CD4-positive, alpha-beta T cell (primary cell): Measurements from ENCODE around the gene HDLBP. TPM values are rescaled to one million over a fixed set of nuclear protein-coding genes. Genes with fewer than 3 reads are reported as not detected.

Experiments used
- ATAC-seq: fragments of 200-7000 bp; cut with Tn5 transposase; one replicate; pipeline ENCODE4 v1.10.0; 2022; ENCODE audit warnings: mild to moderate bottlenecking; ENCODE audit not compliant: poor library complexity
- CTCF ChIA-PET: fragments of 350-600 bp; sonication (Branson Sonifier 250); formaldehyde crosslinking; loops from one replicate; lab custom pipeline; 2021; ENCODE audit warnings: antibody characterized with exemption, inconsistent platforms; lab: Charles Lee
- POLR2A ChIA-PET: fragments of 350-600 bp; sonication (Branson Sonifier 250); formaldehyde crosslinking; loops from one replicate; lab custom pipeline; 2021; ENCODE audit warnings: antibody characterized with exemption, inconsistent platforms; lab: Charles Lee
- DNase-seq, 14 experiments: peaks; one replicate each; pipeline ENCODE4 v3.0.0-alpha.2; 2013 to 2020; ENCODE audit warnings: mixed read lengths in 2 of 14
- H3K27ac ChIP-seq, 2 donors: one replicate each; pipeline versions ENCODE4 v1.5.1 to v1.7.0; 2013; ENCODE audit warnings: low read length in 2 of 2, low read depth in 1 of 2, mild to moderate bottlenecking in 1 of 2
- H3K27me3 ChIP-seq, 2 experiments: 1 replicate in 1 of 2; 2 replicates in 1 of 2; pipeline versions ENCODE4 v1.6.1 to v1.7.0; 2013; ENCODE audit warnings: low read length in 2 of 2, control low read depth in 1 of 2, mild to moderate bottlenecking in 1 of 2, moderate library complexity in 1 of 2; ENCODE audit not compliant: insufficient read depth in 2 of 2, control insufficient read depth in 1 of 2
- H3K36me3 ChIP-seq: one replicate; pipeline ENCODE4 v1.6.1; 2013; ENCODE audit warnings: low read length, control low read depth; ENCODE audit not compliant: insufficient read depth
- H3K4me1 ChIP-seq: one replicate; pipeline ENCODE4 v1.6.1; 2013; ENCODE audit warnings: low read length, control low read depth; ENCODE audit not compliant: insufficient read depth
- H3K4me3 ChIP-seq: one replicate; pipeline ENCODE4 v1.5.1; 2013; ENCODE audit warnings: mild to moderate bottlenecking, low read length, moderate library complexity
- H3K9me3 ChIP-seq, 2 experiments: 1 replicate in 1 of 2; 2 replicates in 1 of 2; pipeline versions ENCODE4 v1.6.1 to v1.7.0; 2013; ENCODE audit warnings: low read length in 2 of 2, mild to moderate bottlenecking in 2 of 2, control low read depth in 1 of 2, moderate library complexity in 1 of 2; ENCODE audit not compliant: control insufficient read depth in 1 of 2, insufficient read depth in 1 of 2
- H3K27ac Mint-ChIP-seq: one replicate; pipeline ENCODE4 v1.8.0; 2020; ENCODE audit warnings: mixed read lengths
- H3K27me3 Mint-ChIP-seq: one replicate; pipeline ENCODE4 v1.8.0; 2021; ENCODE audit warnings: mixed read lengths
- H3K36me3 Mint-ChIP-seq: one replicate; pipeline ENCODE4 v1.8.0; 2021; ENCODE audit warnings: low read depth, mixed read lengths
- H3K4me1 Mint-ChIP-seq: one replicate; pipeline ENCODE4 v1.8.0; 2021; ENCODE audit warnings: low read depth, mixed read lengths
- H3K4me3 Mint-ChIP-seq: one replicate; pipeline ENCODE4 v1.8.0; 2020; ENCODE audit warnings: mild to moderate bottlenecking, mixed read lengths
- H3K9me3 Mint-ChIP-seq: one replicate; pipeline ENCODE4 v1.8.0; 2020; ENCODE audit warnings: mixed read lengths
- CTCF ChIP-seq: fragments of 200-600 bp; IDR thresholded peaks from one replicate; pipeline ENCODE4 v1.8.0; 2022; ENCODE audit warnings: antibody characterized with exemption, mild to moderate bottlenecking
- intact Hi-C, 2 experiments: fragments of 100-400 bp; cut with DNase I in 1 of 2; cut with micrococcal nuclease in 1 of 2; formaldehyde crosslinking; loops; one replicate each; pipeline versions ENCODE4 v1.15.1 to v1.9.0; 2023 to 2025; cut with DNase I, micrococcal nuclease
- polyA plus RNA-seq, 2 donors: library from polyadenylated mRNA; unstranded; fragments of 120-200 nt; gene quantifications; one replicate each; pipeline ENCODE4 v1.2.1, GENCODE V29; 2013
- total RNA-seq, 174 experiments: library from RNA in 2 of 174; stranded (reverse) in 2 of 174; gene quantifications; one replicate each; pipeline ENCODE4 v1.2.3 and lab custom pipeline; 2021 to 2026

The HDLBP gene
- total RNA-seq: 10 to 100 TPM; 82.0 to 97.9 TPM
- 75.8 TPM for polyA plus RNA-seq (2013, experiment 1 of 2)
- polyA plus RNA-seq (2013, experiment 2 of 2): 96.0 TPM
- 147 to 595 (median 298) reads per million in 172 experiments for total RNA-seq (lab: John Stamatoyannopoulos, UW)

- Mint-ChIP-seq H3K36me3 (peaks cover 30% of the 10 kb centered on the region), H3K4me1 (peaks cover 83% of the 10 kb centered on the region), H3K4me3 (peak within 1 kb of the TSS; percentile 98), H3K27me3 (no peaks in the 10 kb centered on the region), H3K9me3 (no peaks in the 10 kb centered on the region), H3K27ac (peak within 1 kb of the TSS; percentile 97)
- peak; percentile 100 for DNase-seq
- H3K36me3 ChIP-seq: peaks cover 6% of the 10 kb centered on the region
- peak within 1 kb of the TSS; percentile 88 for H3K4me3 ChIP-seq
- peak; percentile 33 for TF ChIP-seq CTCF
- H3K27me3 ChIP-seq: no peaks in the 10 kb centered on the region
- intact Hi-C loops: loop anchor here (1.0 to 10.0 kb wide), 10 partner anchors 14 to 750 kb away; partner anchors contain the start of genes STK25 (in 2 of the 2), ATG4B (in 1 of the 2), DUSP28 (in 1 of the 2) and FARP2 (in 1 of the 2)
- peaks cover 58% of the 10 kb centered on the region for H3K4me1 ChIP-seq
- no peaks in the 10 kb centered on the region for H3K9me3 ChIP-seq
- H3K27ac ChIP-seq: peak within 1 kb of the TSS; percentile 96 to 98
- POLR2A ChIA-PET: interaction anchor here (0.6 to 3.6 kb wide), 26 partner anchors 9 to 754 kb away, joined by 3 to 31 read pairs (median 6); partner anchors contain the start of genes ATG4B, CAPN10, D2HGDH and DTYMK
- peak; percentile 71 for ATAC-seq
- CTCF ChIA-PET: interaction anchor here (0.8 to 1.3 kb wide), 2 partner anchors 14 to 20 kb away, joined by 3 read pairs; no protein-coding TSS in a partner anchor
These were observed at the start of gene HDLBP for GRCh38 chr2:241315093-241315878. HDLBP (minus strand) TSS chr2:241315672; CDS start chr2:241266869, 48,803 bp downstream.

GRCh38 chr2:241364781-241365180 lies 49.3 kb upstream of the HDLBP start:
- no peaks in the 10 kb centered on the region for H3K9me3 Mint-ChIP-seq
- no peaks in the 10 kb centered on the region for H3K36me3 Mint-ChIP-seq
- no peak overlapping the region for H3K4me3 Mint-ChIP-seq
- TF ChIP-seq CTCF: no peak
- ATAC-seq (no peak), DNase-seq (no peak)
- H3K27ac ChIP-seq: no peak overlapping the region
- intact Hi-C loops: no loop called here
- CTCF ChIA-PET: no interaction called here
- H3K27me3 Mint-ChIP-seq: no peaks in the 10 kb centered on the region
- no peak overlapping the region for H3K4me3 ChIP-seq
- no peak overlapping the region for H3K27ac Mint-ChIP-seq
- H3K4me1 Mint-ChIP-seq: peaks cover 4% of the 10 kb centered on the region
- no peaks in the 10 kb centered on the region for H3K4me1 ChIP-seq
- peaks cover 3% of the 10 kb centered on the region for H3K36me3 ChIP-seq
- no peaks in the 10 kb centered on the region for H3K9me3 ChIP-seq
- H3K27me3 ChIP-seq: no peaks in the 10 kb centered on the region
- POLR2A ChIA-PET: no interaction called here

- H3K27me3 Mint-ChIP-seq: no peaks in the 10 kb centered on the region
- ATAC-seq (no peak), DNase-seq (no peak)
- Histone ChIP-seq H3K9me3 (no peaks in the 10 kb centered on the region), H3K4me1 (no peaks in the 10 kb centered on the region), H3K36me3 (peaks cover 3% of the 10 kb centered on the region), H3K27me3 (no peaks in the 10 kb centered on the region), H3K27ac (no peak overlapping the region), H3K4me3 (no peak overlapping the region)
- no peaks in the 10 kb centered on the region for H3K36me3 Mint-ChIP-seq
- intact Hi-C loops: no loop called here
- no peak overlapping the region for H3K27ac Mint-ChIP-seq
- peaks cover 14% of the 10 kb centered on the region for H3K4me1 Mint-ChIP-seq
- H3K4me3 Mint-ChIP-seq: no peak overlapping the region
- POLR2A ChIA-PET: no interaction called here
- H3K9me3 Mint-ChIP-seq: no peaks in the 10 kb centered on the region
- CTCF ChIA-PET: no interaction called here
- no peak for TF ChIP-seq CTCF
These were observed 48.0 kb upstream of the HDLBP start for GRCh38 chr2:241363426-241363825.
